ENCODE data around the gene SLC9A3.

- TF ChIP-seq REST (IDR thresholded peaks at IDR 0.05; ENCODE audit: low read depth): no peak
- no peak for TF ChIP-seq EP300 (IDR thresholded peaks at IDR 0.05; ENCODE audit: borderline replicate concordance)
These were observed 55.8 kb downstream of the SLC9A3 start for GRCh38 chr5:468401-468800.

Data from Ishikawa (cell line).